ENCODE data around the gene HYLS1.

- no peak for TF ChIP-seq POLR2A (IDR thresholded peaks at IDR 0.05)
- TF ChIP-seq, protein P1, sequence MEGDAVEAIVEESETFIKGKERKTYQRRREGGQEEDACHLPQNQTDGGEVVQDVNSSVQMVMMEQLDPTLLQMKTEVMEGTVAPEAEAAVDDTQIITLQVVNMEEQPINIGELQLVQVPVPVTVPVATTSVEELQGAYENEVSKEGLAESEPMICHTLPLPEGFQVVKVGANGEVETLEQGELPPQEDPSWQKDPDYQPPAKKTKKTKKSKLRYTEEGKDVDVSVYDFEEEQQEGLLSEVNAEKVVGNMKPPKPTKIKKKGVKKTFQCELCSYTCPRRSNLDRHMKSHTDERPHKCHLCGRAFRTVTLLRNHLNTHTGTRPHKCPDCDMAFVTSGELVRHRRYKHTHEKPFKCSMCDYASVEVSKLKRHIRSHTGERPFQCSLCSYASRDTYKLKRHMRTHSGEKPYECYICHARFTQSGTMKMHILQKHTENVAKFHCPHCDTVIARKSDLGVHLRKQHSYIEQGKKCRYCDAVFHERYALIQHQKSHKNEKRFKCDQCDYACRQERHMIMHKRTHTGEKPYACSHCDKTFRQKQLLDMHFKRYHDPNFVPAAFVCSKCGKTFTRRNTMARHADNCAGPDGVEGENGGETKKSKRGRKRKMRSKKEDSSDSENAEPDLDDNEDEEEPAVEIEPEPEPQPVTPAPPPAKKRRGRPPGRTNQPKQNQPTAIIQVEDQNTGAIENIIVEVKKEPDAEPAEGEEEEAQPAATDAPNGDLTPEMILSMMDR (IDR thresholded peaks at IDR 0.05): no peak
Measured at GRCh38 chr11:125871391-125872137, 15.9 kb upstream of the HYLS1 start.
